HL-60 (cell line): Measurements from ENCODE around the gene SMC1A.

Experiments used
- DNase-seq, 2 experiments: peaks; one replicate each; pipeline ENCODE4 v3.0.0-alpha.2; 2010 to 2020; ENCODE audit warnings: low read depth in 1 of 2, low spot score in 1 of 2
- H3K27ac ChIP-seq: fragments of 250-450 bp; sonication (Bioruptor Pico); replicated peaks from 2 replicates; pipeline ENCODE4 v1.5.1; 2020; ENCODE audit warnings: mild to moderate bottlenecking, moderate library complexity
- H3K27me3 ChIP-seq: fragments of 250-450 bp; sonication (Bioruptor Pico); 2 replicates; pipeline ENCODE4 v1.5.1; 2021; ENCODE audit warnings: mild to moderate bottlenecking, moderate library complexity; ENCODE audit not compliant: insufficient read depth, poor library complexity, severe bottlenecking
- H3K4me3 ChIP-seq: replicated peaks from 2 replicates; pipeline ENCODE4 v1.5.1; 2011; ENCODE audit warnings: mild to moderate bottlenecking, control low read depth, low read length; ENCODE audit not compliant: insufficient read depth
- GABPA ChIP-seq: IDR thresholded peaks from 2 replicates; pipeline ENCODE4 v1.6.1; 2012; ENCODE audit warnings: low read depth
- POLR2AphosphoS5 ChIP-seq: IDR thresholded peaks from 2 replicates; pipeline ENCODE4 v1.6.1; 2012; ENCODE audit warnings: low read depth
- SPI1 ChIP-seq: IDR thresholded peaks from 2 replicates; pipeline ENCODE4 v1.6.1; 2012; ENCODE audit warnings: low read depth, mild to moderate bottlenecking, borderline replicate concordance
- TF ChIP-seq, protein P1 (sequence below): IDR thresholded peaks from 2 replicates; pipeline ENCODE4 v1.6.1; 2012; ENCODE audit warnings: low read depth; ENCODE audit not compliant: insufficient replicate concordance
- TF ChIP-seq, protein P2 (sequence below): IDR thresholded peaks from one replicate; pipeline ENCODE4 v1.5.1; 2011; ENCODE audit warnings: low read length, control low read depth, inconsistent platforms; ENCODE audit not compliant: insufficient read depth

Gene SMC1A

DNA sequence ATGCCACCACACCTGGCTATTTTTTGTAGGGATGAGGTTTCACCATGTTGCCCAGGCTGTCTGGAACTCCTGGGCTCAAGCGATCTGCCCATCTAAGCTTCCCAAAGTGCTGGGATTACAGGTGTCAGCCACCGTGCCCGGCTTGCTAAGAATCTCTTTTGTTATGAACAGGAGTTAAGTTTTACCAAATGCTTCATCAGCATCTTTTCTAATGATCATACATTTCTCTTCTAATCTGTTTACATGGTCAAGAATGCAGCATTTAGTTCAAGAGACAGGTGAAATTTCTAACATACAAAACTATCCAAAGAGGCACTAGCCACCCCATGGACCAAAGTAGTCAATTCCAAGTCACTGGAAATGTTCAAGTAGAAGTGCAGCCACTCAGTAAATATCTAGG lies 88.6 kb downstream of the SMC1A start:
- Histone ChIP-seq H3K27ac (no peak overlapping the region), H3K27me3 (peaks cover 3% of the 10 kb centered on the region), H3K4me3 (no peak overlapping the region)
- TF ChIP-seq SPI1 = no peak
- TF ChIP-seq, protein P1, sequence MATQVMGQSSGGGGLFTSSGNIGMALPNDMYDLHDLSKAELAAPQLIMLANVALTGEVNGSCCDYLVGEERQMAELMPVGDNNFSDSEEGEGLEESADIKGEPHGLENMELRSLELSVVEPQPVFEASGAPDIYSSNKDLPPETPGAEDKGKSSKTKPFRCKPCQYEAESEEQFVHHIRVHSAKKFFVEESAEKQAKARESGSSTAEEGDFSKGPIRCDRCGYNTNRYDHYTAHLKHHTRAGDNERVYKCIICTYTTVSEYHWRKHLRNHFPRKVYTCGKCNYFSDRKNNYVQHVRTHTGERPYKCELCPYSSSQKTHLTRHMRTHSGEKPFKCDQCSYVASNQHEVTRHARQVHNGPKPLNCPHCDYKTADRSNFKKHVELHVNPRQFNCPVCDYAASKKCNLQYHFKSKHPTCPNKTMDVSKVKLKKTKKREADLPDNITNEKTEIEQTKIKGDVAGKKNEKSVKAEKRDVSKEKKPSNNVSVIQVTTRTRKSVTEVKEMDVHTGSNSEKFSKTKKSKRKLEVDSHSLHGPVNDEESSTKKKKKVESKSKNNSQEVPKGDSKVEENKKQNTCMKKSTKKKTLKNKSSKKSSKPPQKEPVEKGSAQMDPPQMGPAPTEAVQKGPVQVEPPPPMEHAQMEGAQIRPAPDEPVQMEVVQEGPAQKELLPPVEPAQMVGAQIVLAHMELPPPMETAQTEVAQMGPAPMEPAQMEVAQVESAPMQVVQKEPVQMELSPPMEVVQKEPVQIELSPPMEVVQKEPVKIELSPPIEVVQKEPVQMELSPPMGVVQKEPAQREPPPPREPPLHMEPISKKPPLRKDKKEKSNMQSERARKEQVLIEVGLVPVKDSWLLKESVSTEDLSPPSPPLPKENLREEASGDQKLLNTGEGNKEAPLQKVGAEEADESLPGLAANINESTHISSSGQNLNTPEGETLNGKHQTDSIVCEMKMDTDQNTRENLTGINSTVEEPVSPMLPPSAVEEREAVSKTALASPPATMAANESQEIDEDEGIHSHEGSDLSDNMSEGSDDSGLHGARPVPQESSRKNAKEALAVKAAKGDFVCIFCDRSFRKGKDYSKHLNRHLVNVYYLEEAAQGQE = no peak
- no peak for TF ChIP-seq GABPA
- no peak for TF ChIP-seq POLR2AphosphoS5
- TF ChIP-seq, protein P2, sequence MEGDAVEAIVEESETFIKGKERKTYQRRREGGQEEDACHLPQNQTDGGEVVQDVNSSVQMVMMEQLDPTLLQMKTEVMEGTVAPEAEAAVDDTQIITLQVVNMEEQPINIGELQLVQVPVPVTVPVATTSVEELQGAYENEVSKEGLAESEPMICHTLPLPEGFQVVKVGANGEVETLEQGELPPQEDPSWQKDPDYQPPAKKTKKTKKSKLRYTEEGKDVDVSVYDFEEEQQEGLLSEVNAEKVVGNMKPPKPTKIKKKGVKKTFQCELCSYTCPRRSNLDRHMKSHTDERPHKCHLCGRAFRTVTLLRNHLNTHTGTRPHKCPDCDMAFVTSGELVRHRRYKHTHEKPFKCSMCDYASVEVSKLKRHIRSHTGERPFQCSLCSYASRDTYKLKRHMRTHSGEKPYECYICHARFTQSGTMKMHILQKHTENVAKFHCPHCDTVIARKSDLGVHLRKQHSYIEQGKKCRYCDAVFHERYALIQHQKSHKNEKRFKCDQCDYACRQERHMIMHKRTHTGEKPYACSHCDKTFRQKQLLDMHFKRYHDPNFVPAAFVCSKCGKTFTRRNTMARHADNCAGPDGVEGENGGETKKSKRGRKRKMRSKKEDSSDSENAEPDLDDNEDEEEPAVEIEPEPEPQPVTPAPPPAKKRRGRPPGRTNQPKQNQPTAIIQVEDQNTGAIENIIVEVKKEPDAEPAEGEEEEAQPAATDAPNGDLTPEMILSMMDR = no peak
- no peak for DNase-seq

DNA sequence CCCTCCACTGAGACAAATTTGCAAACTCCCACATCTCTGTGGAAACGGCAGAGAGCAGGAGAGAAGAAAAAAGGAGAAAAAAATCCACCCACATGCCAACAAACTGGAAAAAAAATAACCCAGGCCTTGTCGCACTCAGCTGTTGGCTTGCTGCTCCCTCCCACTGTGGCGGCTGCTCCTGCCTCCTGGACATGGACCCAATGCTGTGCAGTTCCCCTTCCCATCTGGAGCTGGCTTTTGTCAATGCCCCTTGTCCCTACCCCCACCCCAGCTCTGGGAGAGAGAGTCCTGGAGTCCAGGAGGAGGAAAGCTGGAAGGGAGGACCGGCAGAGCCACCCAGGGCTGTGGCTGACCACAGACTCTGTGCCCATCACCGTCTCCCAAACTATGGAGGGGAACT lies 90.2 kb downstream of the SMC1A start:
- peaks cover 6% of the 10 kb centered on the region for H3K27me3 ChIP-seq
- no peak overlapping the region for H3K4me3 ChIP-seq
- no peak for DNase-seq
- no peak for TF ChIP-seq GABPA
- no peak for TF ChIP-seq POLR2AphosphoS5
- TF ChIP-seq, protein P1 = no peak
- TF ChIP-seq SPI1 = no peak
- TF ChIP-seq, protein P2 = no peak
- no peak overlapping the region for H3K27ac ChIP-seq

DNA sequence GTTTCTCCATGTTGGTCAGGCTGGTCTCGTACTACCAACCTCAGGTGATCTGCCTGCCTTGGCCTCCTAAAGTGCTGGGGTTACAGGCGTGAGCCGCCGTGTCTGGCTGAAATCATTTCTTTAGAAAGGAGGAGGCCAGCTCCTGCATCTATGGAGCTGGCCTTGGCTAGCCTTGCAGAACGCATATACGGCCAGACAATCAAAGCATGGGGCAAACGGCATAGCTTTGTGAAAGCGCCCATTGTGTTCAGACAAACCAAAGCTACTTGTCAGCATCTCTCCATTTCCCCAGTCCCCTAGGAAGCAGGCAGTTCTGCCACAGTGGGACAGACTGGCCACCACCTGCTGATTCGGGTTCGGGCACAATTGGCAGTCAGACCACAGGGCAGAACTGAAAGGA lies 92.1 kb downstream of the SMC1A start:
- DNase-seq = no peak
- Histone ChIP-seq H3K4me3 (no peak overlapping the region), H3K27ac (no peak overlapping the region), H3K27me3 (peaks cover 12% of the 10 kb centered on the region)
- TF ChIP-seq, protein P2 = no peak
- no peak for TF ChIP-seq POLR2AphosphoS5
- no peak for TF ChIP-seq GABPA
- TF ChIP-seq, protein P1 = no peak
- TF ChIP-seq SPI1 = no peak
